ENCODE results near the gene ZBTB5. TPM values are rescaled to one million over a fixed set of nuclear protein-coding genes. Genes with fewer than 3 reads are reported as not detected.

Gene ZBTB5
- total and polyA plus RNA-seq, 9 of the 15 experiments (the other 6 are each of a cell fraction or from before 2014, with no cell fraction given), result 2.3 to 43.2 (median 15.5) TPM

GRCh38 chr9:37464426-37465248 is 613 bp downstream of the ZBTB5 start (continued):
- TF ChIP-seq JUND (IDR thresholded peaks at IDR 0.05; ENCODE audit: borderline replicate concordance, low read depth, low read length), result no peak
- no peak for TF ChIP-seq JUND (tag; IDR thresholded peaks at IDR 0.05; ENCODE audit: borderline replicate concordance, low read depth, low read length)
- no peak for TF ChIP-seq ZNF431 (CRISPR knock-in tag; IDR thresholded peaks at IDR 0.05)
- no peak for TF ChIP-seq ZNF695 (CRISPR knock-in tag; IDR thresholded peaks at IDR 0.05)
- TF ChIP-seq TFAP4 (CRISPR knock-in tag; IDR thresholded peaks at IDR 0.05; ENCODE audit: borderline replicate concordance), result peak; percentile 65
- TF ChIP-seq ZBTB7A (IDR thresholded peaks at IDR 0.05; ENCODE audit: borderline replicate concordance, control insufficient read depth, low read depth, low read length), result peak; percentile 86; the same call in 1 of the 2 replicates
- TF ChIP-seq LEF1 (IDR thresholded peaks at IDR 0.05), result no peak; the same call in 1 of the 2 replicates
- no peak for TF ChIP-seq C11orf30 (IDR thresholded peaks at IDR 0.05; ENCODE audit: low read depth)
- no peak for TF ChIP-seq HLTF (IDR thresholded peaks at IDR 0.05)
- no peak for TF ChIP-seq CBX3 (IDR thresholded peaks at IDR 0.05; ENCODE audit: borderline replicate concordance in 1 of 2, low read length in 2 of 2)
- TF ChIP-seq KDM1A (IDR thresholded peaks at IDR 0.05), result no peak
- no peak for TF ChIP-seq THRAP3 (IDR thresholded peaks at IDR 0.05; ENCODE audit: borderline replicate concordance)
- TF ChIP-seq ZBTB26 (CRISPR knock-in tag; IDR thresholded peaks at IDR 0.05), result no peak
- TF ChIP-seq GTF2A2 (tag; IDR thresholded peaks at IDR 0.05), result no peak
- TF ChIP-seq ZBTB34 (CRISPR knock-in tag; IDR thresholded peaks at IDR 0.05), result no peak
- TF ChIP-seq ZNF436 (CRISPR knock-in tag; IDR thresholded peaks at IDR 0.05), result no peak
- TF ChIP-seq ZBTB5 (IDR thresholded peaks at IDR 0.05), result no peak
- no peak for TF ChIP-seq SREBF1 (IDR thresholded peaks at IDR 0.05; ENCODE audit: borderline replicate concordance, low read depth, low read length)
- TF ChIP-seq KAT2B (IDR thresholded peaks at IDR 0.05; ENCODE audit: low read depth, low read length), result no peak
- no peak for TF ChIP-seq TEAD2 (tag; IDR thresholded peaks at IDR 0.05)
- no peak for TF ChIP-seq CREBBP (IDR thresholded peaks at IDR 0.05; ENCODE audit: low read depth, low read length)
- TF ChIP-seq MLX (CRISPR knock-in tag; conservative IDR thresholded peaks at IDR 0.05), result 0 out of 4 replicates have a peak, but pooled peaks of 1 of the 2 experiments have one; percentile 45
- TF ChIP-seq BCL6 (CRISPR knock-in tag; IDR thresholded peaks at IDR 0.05), result no peak

Measured in K562 (cell line).